ENCODE measurements around the gene CLTA.
"Not testable (repeated sequence)": the region's sequence is repeated elsewhere in the genome, so short reads cannot be mapped to it uniquely, and the experiment has no call there.

Gene CLTA

GRCh38 chr9:36158917-36159316 is 31.8 kb upstream of the CLTA start:
- DNase-seq (ENCODE audit: low read depth): no peak
- TF ChIP-seq CTCF (IDR thresholded peaks at IDR 0.05; ENCODE audit: insufficient read depth, low read depth, low read length, missing control alignments): no peak
- no peak overlapping the region for H3K4me3 ChIP-seq (ENCODE audit: low read length)

DNA sequence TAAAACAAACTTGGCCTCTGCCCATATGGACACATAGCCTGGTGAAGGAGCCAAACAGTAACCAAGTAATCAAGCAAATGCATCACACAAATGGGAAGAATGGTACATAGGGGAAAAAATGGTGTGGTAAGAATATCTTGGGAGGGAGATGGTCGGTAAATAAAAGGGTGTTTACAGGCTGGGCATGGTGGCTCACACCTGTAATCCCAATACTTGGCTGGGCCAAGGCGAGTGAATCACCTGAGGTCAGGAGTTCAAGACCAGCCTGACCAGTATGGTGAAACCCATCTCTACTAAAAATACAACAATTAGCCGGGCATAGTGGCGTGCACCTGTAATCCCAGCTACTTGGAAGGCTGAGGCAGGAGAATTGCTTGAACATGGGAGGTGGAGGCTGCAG is 31.2 kb upstream of the CLTA start:
- not testable (repeated sequence) for H3K4me3 ChIP-seq (ENCODE audit: low read length)

GRCh38 chr9:36160126-36160525 is 30.6 kb upstream of the CLTA start:
- not testable (repeated sequence) for DNase-seq (ENCODE audit: low read depth); H3K4me3 ChIP-seq (ENCODE audit: low read length)

More for the DNA sequence above, 31.2 kb upstream of the CLTA start:
- not testable (repeated sequence) for DNase-seq (ENCODE audit: low read depth)

DNA sequence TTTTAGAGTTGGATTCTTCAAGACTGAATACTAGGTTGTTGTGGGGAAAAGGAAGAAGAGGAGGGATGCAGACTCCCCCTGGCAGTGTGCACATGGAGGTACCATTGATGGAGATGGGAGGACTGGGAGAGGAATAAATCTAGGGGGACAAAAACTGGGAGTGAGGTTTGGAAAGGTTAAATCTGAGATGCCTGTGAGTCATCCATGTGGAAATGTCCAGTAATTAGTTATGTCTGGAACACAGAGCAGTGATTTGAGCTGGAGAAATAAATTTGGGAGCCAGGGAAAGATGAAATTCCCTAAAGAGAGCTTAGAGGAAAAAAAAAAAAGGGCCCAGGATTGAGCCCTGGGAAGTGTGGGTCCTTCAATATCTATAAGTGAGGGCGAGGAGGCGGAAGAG is 29.5 kb upstream of the CLTA start:
- no peak for TF ChIP-seq CTCF (IDR thresholded peaks at IDR 0.05; ENCODE audit: insufficient read depth, low read depth, low read length, missing control alignments)
- no peak for DNase-seq (ENCODE audit: low read depth)
- H3K4me3 ChIP-seq (ENCODE audit: low read length): no peak overlapping the region

DNA sequence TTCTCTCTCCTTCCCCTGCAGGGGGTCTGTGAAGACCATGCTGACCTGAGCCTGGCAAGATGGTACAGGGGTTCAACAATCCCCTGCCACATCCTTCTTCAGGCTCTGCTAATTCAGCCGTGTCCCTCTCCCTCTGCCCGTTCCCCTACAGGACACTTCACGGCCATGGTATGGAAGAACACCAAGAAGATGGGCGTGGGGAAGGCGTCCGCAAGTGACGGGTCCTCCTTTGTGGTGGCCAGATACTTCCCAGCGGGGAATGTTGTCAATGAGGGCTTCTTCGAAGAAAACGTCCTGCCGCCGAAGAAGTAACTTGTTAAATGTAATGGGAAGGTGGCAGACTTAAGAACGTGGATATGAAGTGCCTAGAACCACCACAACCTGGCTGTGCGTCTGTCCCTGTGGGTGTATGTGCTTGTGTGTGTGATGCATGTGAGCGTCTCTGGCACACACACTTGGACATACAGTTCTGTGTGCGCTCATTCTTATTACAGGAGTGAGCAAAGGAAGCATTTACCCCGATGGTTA is 28.4 kb upstream of the CLTA start:
- H3K4me3 ChIP-seq (ENCODE audit: low read length): no peak overlapping the region
- DNase-seq (ENCODE audit: low read depth): no peak
- no peak for TF ChIP-seq CTCF (IDR thresholded peaks at IDR 0.05; ENCODE audit: insufficient read depth, low read depth, low read length, missing control alignments)

DNA sequence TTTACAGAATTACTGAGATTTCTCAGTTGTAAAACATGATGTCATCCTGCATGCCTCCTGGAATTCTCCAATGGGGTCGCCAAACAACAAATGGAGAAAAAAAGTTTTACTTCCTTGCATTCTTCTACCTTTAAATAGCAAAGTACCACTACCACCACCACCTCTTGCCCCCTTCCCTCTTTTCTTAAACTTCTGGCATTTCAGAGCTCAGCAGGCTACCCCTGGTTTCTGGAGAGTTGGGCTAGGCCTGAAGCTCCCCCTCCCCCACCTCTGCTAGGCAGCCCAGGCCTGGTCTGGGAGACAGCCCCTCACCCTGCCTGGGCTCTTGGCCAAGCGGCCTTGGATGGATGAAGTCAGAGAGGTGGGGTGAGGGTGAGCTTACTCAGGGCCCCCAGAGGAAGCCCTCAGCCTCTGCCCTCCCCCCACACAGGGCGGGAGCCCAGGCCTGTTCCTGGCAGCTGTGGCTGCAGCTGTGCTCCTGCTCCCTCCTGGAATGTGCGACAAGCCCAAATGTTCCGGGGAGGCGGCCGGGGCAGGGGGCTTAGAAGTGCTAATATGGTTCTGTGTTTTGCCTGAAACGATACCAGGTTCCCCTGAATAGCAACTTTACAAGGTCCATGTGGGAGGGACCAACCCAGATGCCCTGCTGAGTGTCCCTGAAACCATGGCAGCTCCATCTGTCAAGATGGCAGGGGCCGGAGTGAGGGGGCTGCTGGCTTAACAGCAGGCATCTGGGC is 27.5 kb upstream of the CLTA start:
- H3K4me3 ChIP-seq (ENCODE audit: low read length): no peak overlapping the region
- no peak for DNase-seq (ENCODE audit: low read depth)
- TF ChIP-seq CTCF (IDR thresholded peaks at IDR 0.05; ENCODE audit: insufficient read depth, low read depth, low read length, missing control alignments): no peak

- DNase-seq (ENCODE audit: low read depth): peak; percentile 40
- H3K4me3 ChIP-seq (ENCODE audit: low read length): no peak overlapping the region
- no peak for TF ChIP-seq CTCF (IDR thresholded peaks at IDR 0.05; ENCODE audit: insufficient read depth, low read depth, low read length, missing control alignments)
Measured at GRCh38 chr9:36163786-36164170, 26.9 kb upstream of the CLTA start.

DNA sequence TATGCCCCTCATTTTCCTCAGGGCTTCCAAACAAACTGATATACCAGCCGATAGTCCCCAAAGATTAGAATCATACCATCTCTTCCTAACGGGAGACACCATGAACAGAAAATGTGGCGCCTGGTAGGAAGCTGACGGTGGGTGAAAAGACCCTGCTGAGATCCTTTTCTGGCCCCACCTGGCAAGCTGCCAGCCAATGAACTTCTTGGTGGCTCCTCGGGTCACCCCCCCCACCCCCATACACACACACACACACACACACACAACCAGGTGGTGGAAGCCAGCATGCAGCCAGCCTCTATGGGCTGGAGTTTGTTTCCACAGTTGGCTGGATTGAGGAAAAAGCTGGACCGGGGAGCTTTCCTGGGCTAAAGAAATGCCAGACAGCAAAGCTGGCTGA is 26.3 kb upstream of the CLTA start:
- DNase-seq (ENCODE audit: low read depth): no peak
- TF ChIP-seq CTCF (IDR thresholded peaks at IDR 0.05; ENCODE audit: insufficient read depth, low read depth, low read length, missing control alignments): no peak
- H3K4me3 ChIP-seq (ENCODE audit: low read length): no peak overlapping the region
